ENCODE results near the gene NXPH4. TPM values are rescaled to one million over a fixed set of nuclear protein-coding genes. Genes with fewer than 3 reads are reported as not detected.

The NXPH4 gene
- total RNA-seq, 3 donors from 2014 or later: 0.25 TPM; not detected in 2

GRCh38 chr12:57199191-57199590 is 17.4 kb upstream of the NXPH4 start:
- no peak overlapping the region for H3K4me3 ChIP-seq
- H3K9me3 ChIP-seq: no peaks in the 10 kb centered on the region
- TF ChIP-seq, protein P1, sequence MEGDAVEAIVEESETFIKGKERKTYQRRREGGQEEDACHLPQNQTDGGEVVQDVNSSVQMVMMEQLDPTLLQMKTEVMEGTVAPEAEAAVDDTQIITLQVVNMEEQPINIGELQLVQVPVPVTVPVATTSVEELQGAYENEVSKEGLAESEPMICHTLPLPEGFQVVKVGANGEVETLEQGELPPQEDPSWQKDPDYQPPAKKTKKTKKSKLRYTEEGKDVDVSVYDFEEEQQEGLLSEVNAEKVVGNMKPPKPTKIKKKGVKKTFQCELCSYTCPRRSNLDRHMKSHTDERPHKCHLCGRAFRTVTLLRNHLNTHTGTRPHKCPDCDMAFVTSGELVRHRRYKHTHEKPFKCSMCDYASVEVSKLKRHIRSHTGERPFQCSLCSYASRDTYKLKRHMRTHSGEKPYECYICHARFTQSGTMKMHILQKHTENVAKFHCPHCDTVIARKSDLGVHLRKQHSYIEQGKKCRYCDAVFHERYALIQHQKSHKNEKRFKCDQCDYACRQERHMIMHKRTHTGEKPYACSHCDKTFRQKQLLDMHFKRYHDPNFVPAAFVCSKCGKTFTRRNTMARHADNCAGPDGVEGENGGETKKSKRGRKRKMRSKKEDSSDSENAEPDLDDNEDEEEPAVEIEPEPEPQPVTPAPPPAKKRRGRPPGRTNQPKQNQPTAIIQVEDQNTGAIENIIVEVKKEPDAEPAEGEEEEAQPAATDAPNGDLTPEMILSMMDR (IDR thresholded peaks at IDR 0.05): no peak
- H3K4me1 ChIP-seq (ENCODE audit: low read depth): no peaks in the 10 kb centered on the region
- DNase-seq (peak in 1 of 3 donors; percentile 41), ATAC-seq (no peak)
- peaks cover 2% of the 10 kb centered on the region for H3K36me3 ChIP-seq (ENCODE audit: low read depth)
- intact Hi-C loops (cut with DNase I, micrococcal nuclease): no loop called here

DNA sequence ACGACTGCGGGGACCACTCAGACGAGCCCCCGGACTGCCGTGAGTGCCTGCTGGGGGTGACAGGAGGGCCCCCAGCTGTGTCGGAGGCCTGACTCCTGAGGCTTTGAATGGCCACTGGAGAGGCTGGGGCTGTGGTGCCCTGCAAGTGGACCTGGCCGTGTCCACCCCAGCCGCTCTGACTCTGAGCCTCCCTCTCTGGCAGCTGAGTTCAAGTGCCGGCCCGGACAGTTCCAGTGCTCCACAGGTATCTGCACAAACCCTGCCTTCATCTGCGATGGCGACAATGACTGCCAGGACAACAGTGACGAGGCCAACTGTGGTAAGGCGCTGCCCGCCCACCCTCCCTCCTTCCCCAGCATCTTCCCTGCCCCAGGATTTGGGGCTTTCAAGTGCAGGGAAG is 16.1 kb upstream of the NXPH4 start:
- DNase-seq: no peak
- no peak for ATAC-seq
- TF ChIP-seq, protein P1 (IDR thresholded peaks at IDR 0.05): no peak
- H3K36me3 ChIP-seq (ENCODE audit: low read depth): no peaks in the 10 kb centered on the region
- H3K4me3 ChIP-seq: no peak overlapping the region
- no peaks in the 10 kb centered on the region for H3K9me3 ChIP-seq
- intact Hi-C loops (cut with DNase I, micrococcal nuclease): no loop called here
- H3K4me1 ChIP-seq (ENCODE audit: low read depth): no peaks in the 10 kb centered on the region

DNA sequence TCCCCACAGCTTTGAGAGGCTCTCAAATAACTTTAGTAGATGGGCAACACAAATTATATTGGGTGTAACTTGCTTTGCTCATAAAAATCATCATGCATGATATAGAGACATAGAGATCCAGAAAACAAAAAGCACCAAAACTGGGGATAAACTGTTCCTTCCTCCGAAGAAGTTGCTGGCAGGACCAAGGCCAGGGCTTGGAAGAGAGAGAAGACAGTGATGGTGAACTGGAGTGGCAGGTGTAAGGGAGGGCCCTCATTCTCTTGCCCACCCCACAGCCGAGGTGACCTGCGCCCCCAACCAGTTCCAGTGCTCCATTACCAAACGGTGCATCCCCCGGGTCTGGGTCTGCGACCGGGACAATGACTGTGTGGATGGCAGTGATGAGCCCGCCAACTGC is 15.4 kb upstream of the NXPH4 start:
- DNase-seq (no peak), ATAC-seq (no peak)
- no peaks in the 10 kb centered on the region for H3K9me3 ChIP-seq
- TF ChIP-seq, protein P1 (IDR thresholded peaks at IDR 0.05): no peak
- H3K4me3 ChIP-seq: no peak overlapping the region
- no peaks in the 10 kb centered on the region for H3K4me1 ChIP-seq (ENCODE audit: low read depth)
- no peaks in the 10 kb centered on the region for H3K36me3 ChIP-seq (ENCODE audit: low read depth)
- intact Hi-C loops (cut with DNase I, micrococcal nuclease): no loop called here

DNA sequence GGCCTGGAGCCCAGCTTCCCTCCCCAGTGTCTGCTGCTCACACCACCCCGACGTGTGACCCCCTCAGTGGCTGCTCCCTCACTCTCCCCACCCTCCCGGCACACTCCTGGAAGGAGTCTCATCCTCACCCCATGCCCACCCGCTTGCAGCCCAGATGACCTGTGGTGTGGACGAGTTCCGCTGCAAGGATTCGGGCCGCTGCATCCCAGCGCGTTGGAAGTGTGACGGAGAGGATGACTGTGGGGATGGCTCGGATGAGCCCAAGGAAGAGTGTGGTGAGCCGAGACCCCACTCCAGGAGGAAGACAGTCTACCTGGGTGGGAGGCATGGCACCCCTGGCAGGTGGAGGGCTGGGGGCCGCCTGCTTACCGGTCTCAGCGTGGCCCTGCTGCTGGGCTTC is 15.0 kb upstream of the NXPH4 start:
- H3K4me3 ChIP-seq: no peak overlapping the region
- H3K36me3 ChIP-seq (ENCODE audit: low read depth): no peaks in the 10 kb centered on the region
- intact Hi-C loops (cut with DNase I, micrococcal nuclease): no loop called here
- no peaks in the 10 kb centered on the region for H3K4me1 ChIP-seq (ENCODE audit: low read depth)
- ATAC-seq: no peak
- TF ChIP-seq, protein P1 (IDR thresholded peaks at IDR 0.05): no peak
- H3K9me3 ChIP-seq: no peaks in the 10 kb centered on the region
- peak in 1 of 3 donors; percentile 44 for DNase-seq

GRCh38 chr12:57202321-57202720 is 14.3 kb upstream of the NXPH4 start:
- Histone ChIP-seq H3K4me3 (no peak overlapping the region), H3K4me1 (ENCODE audit: low read depth) (no peaks in the 10 kb centered on the region), H3K9me3 (no peaks in the 10 kb centered on the region), H3K36me3 (ENCODE audit: low read depth) (no peaks in the 10 kb centered on the region)
- TF ChIP-seq, protein P1 (IDR thresholded peaks at IDR 0.05): no peak
- DNase-seq (no peak), ATAC-seq (no peak)
- intact Hi-C loops (cut with DNase I, micrococcal nuclease): no loop called here

DNA sequence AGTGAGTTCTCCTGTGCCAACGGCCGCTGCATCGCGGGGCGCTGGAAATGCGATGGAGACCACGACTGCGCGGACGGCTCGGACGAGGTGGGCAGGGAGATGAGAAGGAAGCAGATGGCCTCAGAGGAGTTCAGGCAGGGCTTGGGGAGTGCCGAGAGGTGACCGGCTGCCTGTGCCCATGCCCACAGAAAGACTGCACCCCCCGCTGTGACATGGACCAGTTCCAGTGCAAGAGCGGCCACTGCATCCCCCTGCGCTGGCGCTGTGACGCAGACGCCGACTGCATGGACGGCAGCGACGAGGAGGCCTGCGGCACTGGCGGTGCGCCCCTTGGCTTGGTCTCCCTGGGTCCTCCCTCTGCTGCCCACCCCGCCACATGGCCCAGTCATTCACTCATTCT is 13.4 kb upstream of the NXPH4 start:
- ATAC-seq (no peak), DNase-seq (no peak)
- TF ChIP-seq, protein P1 (IDR thresholded peaks at IDR 0.05): no peak
- Histone ChIP-seq H3K9me3 (no peaks in the 10 kb centered on the region), H3K36me3 (ENCODE audit: low read depth) (no peaks in the 10 kb centered on the region), H3K4me3 (no peak overlapping the region), H3K4me1 (ENCODE audit: low read depth) (no peaks in the 10 kb centered on the region)
- intact Hi-C loops (cut with DNase I, micrococcal nuclease): no loop called here

Measured in mucosa of descending colon (tissue), 3 donors.